ENCODE measurements around the gene TBC1D22A.

DNA sequence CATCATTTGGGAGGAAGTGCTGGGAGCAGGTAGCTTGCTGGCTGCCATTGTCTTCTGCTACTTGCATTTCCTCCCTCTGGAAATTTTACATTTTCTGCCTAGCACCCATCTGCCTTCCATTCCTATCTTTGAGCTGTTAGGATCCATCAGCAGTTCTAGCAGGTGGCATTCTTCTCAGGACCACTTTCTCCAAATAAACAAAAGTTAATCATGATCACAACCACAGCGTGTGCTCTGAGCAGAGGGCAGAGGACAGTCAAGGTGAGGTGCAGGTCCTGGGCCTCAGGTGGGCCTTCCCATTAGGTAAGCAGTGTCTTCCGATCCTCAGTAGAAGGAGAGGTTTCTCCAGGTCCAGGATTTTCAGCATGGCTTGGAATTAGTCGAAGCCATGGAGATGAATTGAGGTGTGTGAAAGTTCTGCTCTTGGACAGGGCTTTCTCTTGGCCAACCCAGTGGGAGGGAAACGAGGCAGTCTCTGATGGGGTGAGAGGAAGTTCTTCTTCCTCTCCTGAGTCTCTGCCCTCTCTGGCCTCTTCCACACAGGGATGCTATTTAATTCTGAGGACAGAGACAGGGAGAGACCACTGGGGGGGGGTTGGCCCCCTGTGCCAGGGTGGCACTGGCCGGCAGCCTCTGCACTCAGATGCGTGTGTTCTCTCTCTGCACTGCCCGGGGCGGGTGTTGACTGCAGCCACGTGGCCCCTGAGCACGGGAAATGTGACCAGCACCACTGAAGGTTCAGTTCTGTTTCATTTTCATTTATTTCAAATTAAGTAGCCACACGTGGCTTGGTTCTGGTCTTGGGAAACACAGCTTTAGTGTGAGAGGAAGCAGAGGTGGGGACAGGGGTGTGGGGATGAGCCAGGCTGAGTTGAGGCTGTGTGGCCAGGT, 170.8 kb downstream of the TBC1D22A start:
- TF ChIP-seq EZH2 (IDR thresholded peaks at IDR 0.05; ENCODE audit: borderline replicate concordance, low read length): no peak
- TF ChIP-seq, protein P1, sequence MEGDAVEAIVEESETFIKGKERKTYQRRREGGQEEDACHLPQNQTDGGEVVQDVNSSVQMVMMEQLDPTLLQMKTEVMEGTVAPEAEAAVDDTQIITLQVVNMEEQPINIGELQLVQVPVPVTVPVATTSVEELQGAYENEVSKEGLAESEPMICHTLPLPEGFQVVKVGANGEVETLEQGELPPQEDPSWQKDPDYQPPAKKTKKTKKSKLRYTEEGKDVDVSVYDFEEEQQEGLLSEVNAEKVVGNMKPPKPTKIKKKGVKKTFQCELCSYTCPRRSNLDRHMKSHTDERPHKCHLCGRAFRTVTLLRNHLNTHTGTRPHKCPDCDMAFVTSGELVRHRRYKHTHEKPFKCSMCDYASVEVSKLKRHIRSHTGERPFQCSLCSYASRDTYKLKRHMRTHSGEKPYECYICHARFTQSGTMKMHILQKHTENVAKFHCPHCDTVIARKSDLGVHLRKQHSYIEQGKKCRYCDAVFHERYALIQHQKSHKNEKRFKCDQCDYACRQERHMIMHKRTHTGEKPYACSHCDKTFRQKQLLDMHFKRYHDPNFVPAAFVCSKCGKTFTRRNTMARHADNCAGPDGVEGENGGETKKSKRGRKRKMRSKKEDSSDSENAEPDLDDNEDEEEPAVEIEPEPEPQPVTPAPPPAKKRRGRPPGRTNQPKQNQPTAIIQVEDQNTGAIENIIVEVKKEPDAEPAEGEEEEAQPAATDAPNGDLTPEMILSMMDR (IDR thresholded peaks at IDR 0.05; ENCODE audit: low read length): no peak
